DMS53 (cell line): ENCODE data around the gene ISG20L2.

Experiments used
- DNase-seq: peaks from one replicate; lab custom pipeline; 2025; lab: John Stamatoyannopoulos, UW

ISG20L2 gene

DNA sequence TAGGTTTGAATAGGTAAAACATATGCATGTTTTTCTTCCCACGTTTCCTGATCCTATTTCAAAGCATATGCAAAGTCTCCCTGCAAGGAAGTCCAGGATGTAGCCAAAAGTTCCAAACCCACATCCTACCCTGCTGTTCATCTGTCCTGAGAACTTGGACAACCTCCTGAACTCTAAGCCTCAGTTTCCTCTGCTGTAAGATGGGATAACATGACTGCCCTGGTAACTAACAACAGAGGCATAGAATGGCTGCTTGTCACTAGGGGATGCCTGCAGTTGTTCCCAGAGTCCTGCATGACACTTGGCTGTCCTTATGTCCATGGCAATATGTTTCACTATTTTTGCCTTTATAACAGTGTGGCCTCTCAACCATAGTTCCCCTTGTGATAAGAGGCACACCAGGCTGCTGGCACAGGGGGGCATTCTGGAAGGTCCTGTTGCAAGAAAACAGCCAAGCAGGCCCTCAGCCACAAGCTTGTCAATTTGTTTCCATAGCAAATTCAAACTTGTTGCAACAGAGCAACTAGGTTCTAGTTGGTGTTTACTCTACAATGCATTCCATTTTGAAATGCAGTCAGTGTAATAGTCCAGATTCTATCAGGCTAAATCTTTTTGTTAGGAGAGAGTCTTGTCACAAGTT lies 24.4 kb upstream of the ISG20L2 start:
- DNase-seq = peak; percentile 38

DNA sequence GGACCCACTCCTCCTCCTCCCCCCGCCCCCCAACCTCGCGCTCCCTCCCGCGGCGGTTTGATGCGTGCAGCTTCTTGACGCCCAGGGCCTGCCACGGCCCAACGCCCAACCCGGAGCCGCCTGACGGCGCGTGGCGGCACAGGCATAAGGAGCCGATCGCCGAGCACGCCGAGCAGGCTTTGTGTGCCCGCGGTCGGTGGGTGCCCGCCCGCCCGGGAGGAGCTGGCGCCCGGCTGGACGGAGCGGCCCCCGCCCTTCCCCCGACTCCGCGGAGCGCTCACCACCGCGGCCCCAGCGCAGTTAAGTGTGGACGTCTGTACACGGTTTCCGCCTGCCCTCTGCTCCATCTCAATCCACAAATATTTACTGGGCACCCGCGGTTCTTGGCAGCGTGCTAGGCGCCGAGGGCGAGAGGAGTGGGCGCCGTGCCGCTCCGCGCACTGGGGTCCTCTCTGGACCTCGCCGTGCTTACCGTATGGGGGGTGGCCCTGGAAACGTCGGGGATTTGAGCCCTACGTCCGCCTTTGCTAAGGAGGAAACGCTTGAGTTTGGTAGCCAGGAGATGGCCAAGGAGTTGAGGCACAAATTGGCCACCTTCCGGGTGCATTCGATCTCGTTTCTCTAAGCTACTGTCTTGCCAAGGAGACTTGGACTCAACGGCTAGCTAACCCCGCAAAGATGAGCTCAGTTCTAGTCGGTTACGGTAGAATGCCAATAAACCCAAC lies 23.4 kb upstream of the ISG20L2 start:
- peak; percentile 98 for DNase-seq

DNA sequence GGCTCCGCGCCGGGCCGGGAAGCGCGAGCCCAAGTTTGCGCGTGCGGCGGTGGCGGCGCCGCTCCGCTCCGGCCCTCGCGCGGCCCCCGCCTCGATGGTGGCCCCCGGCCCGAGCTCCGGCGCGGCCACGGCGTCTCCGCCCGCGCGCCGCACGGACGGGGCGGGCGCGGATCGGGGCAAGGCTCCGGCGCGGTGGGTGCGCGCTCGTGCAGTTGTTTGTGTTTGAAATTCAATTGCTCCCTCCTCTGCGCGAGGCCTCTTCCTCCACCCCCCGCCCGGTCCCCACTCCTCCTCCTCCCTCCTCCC lies 22.8 kb upstream of the ISG20L2 start, which contains the start of gene HDGF:
Gene HDGF (minus strand): TSS at position 225 of the 306 bp plus-strand sequence. CDS start 246 bp downstream, outside the sequence.
- DNase-seq = no peak

DNA sequence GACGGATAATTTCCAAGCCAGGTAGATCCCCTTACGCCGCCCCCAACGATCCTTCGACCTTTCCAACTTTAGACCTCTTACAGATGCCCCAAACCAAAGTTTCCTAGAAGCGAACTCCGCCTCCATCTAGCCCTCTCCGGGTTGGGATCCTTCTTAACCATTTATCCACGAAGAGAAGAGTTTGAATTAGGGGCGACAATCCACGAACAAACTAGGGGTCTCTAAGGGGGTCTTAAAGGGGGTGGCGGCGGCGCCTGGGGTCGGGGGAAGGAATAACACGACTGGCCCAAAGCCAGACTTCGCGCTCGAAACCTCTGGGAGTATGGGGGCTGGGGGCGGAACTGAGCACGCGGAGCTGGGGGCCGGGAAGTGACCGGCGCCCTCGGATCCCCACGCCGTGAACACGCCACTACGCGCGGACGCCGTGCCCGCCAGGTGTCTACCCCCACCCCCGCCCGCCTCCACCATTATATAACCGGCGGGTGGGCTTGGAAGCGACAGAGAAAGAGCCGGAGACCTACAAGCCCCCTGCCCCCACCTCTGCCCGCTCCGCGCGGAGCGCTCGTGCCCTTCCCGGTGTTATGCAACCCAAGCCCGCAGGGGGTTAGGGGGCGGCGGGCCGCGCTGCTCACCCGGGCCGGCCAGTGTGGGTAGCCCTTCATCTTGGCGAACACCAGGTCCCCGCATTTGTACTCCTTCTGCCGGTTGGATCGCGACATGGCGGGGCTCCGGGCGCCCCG lies 22.3 kb upstream of the ISG20L2 start:
- peak; percentile 73 for DNase-seq

DNA sequence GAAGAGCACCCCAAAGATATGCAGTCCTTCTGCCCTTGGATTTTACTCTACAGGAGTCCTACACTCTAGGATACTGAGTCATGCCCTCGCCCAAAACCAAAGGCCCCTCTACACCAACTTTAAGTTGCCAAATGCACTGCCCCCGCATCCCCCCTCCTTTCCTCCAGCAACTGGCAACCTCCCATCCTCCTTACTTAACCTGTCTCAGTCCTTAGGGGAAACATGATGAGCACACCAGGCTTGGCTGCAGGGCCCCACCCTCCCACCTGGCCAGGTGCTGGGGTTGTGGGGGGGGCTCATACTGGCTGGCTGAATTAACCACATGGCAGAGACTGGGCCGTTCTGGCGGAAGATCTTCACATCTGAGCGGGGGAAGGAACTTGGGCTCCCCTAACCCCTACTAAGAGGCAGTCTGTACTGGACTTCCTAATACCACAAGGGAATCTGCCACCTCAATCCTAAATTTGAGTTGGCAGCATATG lies 21.7 kb upstream of the ISG20L2 start:
- peak; percentile 84 for DNase-seq

DNA sequence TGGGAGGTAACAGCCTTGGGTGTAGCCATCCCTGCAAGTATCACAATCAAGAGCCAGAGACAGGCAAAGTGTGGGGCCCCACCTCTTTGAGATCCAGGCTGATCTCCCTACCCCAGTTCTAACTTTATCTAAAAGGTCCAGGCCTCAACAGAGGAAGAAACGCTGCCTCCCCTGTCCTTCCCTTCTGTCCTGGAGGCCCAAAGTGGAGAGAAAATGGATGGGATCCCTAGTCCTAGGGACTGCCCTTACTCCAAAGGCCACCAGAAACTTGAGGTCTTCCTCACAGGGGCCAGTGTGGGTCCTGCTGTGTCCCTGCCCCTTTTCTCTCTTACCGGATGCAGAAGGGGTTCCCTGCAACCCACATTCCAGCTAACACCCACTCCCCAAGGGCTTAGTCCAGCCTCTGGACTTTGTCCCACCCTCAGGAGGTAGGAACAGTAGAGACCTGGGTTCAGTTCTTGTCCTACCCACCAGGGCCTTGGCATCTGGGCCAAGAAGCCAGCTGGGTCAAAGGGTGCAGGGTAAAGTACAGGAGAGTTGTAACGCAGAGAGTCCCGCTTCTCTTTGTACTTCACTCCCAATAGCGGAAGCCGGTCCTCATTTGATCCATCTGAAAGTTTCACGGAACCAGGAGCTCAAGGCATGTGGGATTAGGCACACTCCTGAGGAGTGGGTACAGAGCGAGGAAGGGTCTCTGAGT lies 21.0 kb upstream of the ISG20L2 start:
- DNase-seq = no peak

DNA sequence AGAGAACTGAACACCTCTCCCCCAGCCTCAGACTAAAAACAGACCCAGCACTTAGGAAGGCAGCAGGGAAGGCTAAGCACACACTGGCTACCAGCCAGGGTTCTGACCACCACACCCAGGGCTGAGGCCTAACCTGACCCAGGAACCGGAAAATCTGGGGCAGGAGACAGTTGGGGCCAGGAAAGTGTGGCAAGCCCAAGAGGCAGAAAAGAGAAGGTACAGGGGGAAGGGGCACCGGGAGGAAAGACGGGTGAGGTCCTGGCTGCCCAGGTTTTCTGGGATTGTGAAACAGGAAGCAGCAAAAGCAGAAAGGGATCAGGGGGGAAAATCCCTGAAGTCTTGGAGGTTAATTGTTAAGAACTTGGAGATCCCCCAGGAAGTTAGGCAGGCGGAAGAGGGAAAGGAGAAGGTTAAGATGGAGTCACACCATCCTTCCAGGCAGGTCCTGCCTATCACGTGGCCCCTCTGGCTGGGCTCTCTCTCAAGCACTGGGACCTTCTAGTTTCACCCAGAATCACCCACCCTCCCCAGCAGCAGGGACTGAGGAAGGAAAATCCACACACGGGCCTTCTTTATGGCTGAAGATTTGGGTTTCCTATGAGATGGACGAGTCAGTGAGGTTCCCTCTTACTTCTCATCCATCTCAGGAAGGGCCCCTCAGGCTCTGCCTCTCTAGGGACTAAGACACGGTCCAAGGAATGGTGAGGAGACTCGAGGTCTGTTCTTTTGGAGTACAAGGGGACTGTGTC lies 20.3 kb upstream of the ISG20L2 start:
- peak; percentile 60 for DNase-seq

DNA sequence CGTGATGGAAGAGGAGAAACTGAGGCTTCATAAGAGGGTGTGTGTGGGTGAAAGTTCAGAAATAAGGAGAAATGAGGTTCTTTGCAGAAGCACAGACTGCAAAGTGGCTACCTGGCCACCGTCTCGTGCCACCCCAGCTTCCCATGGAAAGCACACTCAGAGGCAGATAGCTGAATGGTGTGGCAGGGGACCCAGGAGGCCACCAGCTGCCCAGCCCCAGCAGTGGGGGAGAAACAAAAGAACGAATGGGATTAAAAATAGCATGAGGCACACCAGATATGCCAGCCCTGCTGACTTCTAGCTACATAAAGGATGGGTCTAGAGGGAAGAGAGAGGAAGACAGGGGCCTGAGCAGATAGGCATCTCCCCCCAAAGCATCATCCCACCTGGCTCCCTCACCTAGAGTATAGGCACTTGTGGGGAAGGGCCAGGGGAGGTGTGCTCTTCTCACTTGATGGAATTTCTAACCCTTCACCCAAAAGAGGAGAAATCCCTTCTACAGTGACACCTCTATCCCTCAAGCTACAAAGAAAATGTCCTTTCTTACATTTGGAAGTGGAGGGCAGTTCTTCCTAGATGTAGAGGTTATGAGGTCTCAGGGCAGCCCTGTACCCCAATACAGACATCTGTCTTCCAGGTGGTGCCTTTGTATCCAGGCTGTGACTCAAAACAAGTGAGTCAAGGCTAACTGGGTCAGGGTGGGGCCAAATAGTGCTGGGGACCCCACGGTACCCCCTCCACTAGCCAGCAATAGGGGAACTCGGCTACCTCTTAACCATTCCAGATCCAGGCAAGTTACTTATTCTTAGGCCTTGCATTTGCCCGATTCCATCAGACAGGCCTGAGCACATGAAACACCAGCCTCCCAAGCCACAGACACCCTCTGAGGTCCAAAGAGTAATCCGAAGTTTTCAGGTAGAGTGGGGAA lies 19.4 kb upstream of the ISG20L2 start:
- peak; percentile 54 for DNase-seq

DNA sequence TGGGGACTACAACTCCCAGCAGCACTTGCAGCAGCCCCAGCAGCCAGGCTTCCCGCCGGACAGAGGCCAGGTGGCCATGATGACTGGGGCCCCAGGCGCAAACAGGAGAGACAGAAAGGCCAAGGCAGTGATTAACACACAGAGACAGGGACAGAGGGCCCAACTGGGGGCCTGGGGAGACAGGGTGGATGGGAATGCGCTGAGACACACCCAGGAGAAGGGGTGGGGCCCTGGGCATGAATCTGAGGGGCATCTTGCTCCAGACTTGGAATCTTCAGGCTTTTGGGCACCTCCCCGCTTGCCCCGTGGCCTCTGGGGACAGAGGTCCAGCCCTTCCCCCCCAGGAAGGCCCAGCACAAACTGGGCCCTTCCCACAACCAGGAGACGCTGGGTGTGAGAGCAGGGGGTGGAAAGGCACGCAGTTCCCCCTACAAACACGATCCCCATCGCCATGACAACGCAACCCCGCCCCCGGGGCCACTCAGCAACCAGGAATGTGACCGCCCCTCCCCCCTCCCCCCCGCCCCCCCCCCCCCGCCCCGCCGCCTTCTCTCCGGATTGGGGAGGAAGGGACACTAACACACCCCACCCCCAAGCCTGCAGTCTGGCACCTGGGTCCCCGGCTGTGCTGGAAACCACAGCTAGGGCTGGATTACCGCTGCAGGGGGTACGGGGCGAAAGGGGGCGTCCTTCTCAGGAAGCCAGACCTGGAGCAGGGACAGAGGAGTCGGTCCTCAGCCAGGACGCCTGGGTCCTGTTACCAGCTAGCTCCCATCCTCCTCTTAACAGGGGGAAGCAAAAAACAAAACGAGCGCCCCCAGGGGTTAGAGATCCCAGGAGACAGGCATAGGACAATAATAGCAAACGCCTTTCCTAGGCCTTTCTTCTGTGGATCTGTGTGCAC lies 18.4 kb upstream of the ISG20L2 start:
- DNase-seq = peak; percentile 92

DNA sequence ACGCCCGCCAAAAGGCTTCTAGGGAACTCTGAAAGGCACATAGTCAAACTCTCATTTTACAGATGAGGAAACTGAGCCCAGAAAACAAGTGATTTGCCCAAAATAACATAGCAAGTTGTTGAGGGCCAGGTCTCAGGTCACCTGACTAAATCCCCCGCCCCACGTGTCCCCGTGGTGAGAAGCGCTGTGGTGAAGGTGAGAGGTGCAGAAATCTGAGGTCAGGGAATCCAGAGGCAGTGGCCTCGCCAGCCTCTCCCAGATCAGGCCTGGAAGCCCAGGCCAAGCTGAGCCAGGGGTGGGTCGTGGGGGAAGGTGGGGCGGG lies 17.8 kb upstream of the ISG20L2 start:
- DNase-seq = no peak

DNA sequence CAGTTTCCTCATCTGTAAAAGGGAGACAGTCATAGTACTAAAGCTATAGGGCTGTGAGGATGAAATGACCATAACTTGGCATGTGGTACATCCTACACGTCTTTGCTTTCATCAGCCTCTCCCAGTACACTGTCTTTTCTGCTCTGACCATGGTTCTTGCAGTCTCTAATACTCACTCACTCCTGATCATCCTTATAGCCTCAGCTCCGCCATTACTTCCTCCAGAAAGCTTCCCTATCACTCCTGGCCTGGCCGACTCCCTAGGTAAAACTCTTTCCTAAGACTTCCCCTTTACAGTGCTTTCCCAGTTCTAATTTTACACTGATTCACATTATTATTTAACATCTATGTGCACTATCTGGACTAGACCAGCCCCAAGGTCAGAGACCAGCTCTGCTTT lies 17.3 kb upstream of the ISG20L2 start:
- DNase-seq = no peak

DNA sequence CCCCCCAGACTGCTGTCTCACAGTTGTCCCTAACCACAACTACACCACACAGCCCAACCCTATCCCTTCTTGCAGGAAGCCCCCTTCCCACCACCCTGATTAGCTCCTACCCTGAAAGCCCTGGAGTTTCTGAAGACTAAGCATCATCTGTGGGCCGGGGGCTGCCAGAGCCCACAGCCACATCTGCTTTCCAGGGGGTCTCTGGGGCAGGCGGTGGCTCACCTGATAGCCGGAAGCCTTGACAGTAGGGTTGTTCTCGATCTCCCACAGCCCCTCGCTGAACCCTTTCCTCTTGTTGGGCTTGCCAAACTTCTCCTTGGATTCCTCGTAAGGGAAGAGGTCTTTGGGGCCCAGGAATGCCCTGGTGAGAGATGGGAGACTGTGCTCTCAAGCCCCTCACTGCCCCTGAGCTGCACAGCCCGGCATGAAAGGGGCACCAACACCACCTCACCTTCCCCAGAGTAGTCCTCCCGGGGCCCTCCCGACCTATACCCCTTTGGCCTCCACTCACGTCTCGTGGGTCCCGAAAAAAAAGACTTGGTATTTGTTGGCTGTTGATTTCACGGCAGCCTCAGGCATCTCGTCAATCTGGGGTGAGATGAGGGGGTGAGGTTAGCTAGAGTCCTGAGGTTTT lies 16.3 kb upstream of the ISG20L2 start:
- no peak for DNase-seq

DNA sequence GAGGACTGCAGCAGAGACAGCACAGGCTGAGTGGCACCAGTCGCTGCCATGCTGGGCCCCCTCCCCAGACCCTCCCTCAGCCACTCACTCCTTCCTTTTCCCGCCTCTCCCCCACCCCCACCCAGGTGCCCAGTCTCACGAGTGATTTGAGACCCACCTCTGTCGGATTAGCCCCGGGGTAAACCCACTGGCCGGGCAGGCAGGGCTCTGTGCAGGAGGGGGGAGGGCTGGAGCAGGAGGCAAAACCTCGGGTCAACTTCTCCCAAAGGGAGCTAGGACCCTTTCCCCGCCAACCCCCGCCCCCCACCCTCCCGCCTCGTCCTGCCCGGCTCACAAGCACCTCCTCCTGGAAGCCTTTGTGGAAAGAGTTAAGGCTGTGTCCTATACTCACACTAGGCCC lies 15.8 kb upstream of the ISG20L2 start:
- DNase-seq = no peak

DNA sequence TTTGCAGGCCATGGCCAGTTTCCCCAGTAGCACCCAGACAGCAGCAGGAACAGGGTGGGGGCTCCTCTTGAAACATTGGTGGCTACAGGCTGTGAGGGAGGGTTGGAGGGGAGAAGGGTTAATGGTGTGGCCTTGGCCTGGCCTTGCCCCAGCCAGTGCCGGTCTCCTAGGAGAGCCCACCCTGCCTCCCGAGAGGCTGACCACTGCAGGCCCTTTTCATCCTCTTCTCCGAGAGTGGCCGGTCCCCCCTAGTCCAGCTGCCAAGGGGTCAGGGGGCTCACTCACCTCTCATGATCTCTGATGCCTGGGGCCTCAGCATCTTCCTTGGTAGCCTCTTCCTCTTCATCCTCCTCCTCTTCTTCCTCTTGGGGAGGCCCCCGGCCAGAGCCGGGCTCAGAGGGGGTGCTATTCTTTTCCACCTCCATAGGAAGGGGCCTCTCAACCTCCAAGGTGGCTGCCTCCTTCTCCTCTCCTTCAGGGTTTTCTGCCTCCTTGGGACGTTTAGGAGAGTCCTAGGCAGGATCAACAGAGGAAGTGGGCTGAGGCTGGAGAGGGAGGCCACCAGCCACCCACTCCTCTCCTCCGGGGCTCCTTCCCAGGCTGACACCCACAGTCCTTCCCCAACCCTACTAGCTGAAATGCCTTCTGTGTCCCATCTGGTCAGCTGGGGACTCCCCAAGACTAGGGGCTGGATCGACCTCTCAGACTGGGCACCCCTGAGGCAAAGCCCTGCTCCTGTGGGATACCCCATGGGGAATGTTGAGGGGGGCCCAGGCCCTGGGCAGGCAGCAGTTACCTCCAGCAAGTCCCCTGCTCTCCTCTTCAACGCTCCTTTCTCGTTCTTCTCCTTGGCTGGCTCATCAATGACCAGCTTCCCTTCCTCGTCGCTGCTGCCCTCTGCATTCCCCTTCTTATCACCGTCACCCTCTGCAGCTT lies 15.1 kb upstream of the ISG20L2 start:
- no peak for DNase-seq

DNA sequence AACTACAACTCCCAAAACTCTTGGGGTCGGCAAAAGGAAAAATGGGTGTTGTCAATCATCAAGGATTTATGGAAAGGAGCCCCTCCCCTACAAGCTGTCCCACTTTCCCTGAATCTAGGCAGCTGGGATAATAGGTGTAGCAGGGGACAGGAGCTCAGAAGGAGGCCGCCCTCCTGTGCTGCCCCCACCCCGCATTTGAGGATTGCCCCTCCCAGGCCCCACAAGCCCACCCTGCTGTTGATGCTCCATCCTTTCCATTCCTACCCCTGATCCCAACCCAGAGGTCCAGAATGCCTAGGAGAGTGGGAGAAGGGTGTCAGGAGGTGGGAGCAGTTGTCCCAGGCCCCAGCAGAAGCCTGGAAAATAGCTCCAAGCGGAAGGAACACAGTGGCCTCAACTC lies 14.2 kb upstream of the ISG20L2 start:
- DNase-seq = no peak

DNA sequence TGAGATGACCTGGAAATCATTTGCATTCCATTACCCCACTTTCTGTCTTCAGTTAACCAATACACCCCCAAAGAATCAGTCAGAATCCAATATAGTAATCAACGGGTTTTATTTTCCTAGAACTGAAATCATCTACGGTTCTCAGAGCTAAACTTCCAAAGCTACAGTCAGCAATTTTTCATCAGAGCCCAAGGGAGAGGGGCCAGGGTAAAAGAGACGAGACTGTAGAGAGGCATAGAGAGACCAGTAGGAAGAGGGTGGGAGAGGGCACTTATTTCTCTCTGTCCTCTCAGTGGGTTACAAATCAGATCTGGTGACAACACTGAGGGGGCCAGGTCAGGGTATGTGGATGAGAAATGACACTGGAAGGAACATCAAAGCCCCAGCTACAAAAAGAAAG lies 13.5 kb upstream of the ISG20L2 start:
- DNase-seq = no peak

DNA sequence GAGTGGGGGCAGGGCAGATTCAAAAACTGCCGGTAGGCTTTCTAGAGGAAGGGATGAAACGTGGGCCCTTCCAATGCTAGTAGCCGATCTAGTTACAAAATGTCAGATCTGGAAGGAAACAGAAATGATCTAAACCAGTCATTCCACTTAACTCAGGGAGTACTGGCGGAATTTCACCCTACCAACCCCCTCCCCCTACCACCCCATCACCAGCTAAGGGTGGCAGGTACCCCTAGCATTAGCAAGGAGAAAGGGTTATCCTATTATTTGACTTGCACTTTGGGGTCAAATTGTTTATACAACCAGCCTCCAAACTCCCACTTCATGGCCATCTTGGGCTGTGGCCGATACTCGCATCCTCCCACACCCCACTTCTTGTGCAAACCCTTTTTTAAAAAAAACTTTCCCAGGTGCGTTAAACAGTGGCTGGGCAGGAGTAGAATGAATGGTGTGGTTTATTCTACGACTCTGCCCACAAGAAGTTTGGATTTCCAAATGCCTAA lies 13.0 kb upstream of the ISG20L2 start:
- no peak for DNase-seq
